OCI-LY7 (cell line): ENCODE data around the gene SLC9A3. TPM values are rescaled to one million over a fixed set of nuclear protein-coding genes. Genes with fewer than 3 reads are reported as not detected.

Experiments used
- BruUV-seq: library from RNA; stranded (reverse); fragments of 400-500 nt; replicated peaks from 2 replicates; lab custom pipeline; 2021; lab: Mats Ljungman, UMichigan
- CTCF ChIA-PET: fragments of 300-600 bp; sonication (Branson Sonifier 250); formaldehyde crosslinking; loops from one replicate; lab custom pipeline; 2022; ENCODE audit warnings: antibody characterized with exemption; ENCODE audit not compliant: unreplicated experiment; lab: Charles Lee
- POLR2A ChIA-PET: fragments of 300-600 bp; sonication (Branson Sonifier 250); formaldehyde crosslinking; loops from one replicate; lab custom pipeline; 2022; ENCODE audit warnings: antibody characterized with exemption; lab: Charles Lee
- DNase-seq: peaks from one replicate; pipeline ENCODE4 v3.0.0-alpha.2; 2015; ENCODE audit warnings: low spot score
- H2AFZ ChIP-seq: fragments of 200-600 bp; sonication (generic), shearing (Covaris generic); 2 replicates; pipeline ENCODE4 v1.6.1; 2014; ENCODE audit warnings: mild to moderate bottlenecking, antibody characterized with exemption, low read length, moderate library complexity
- H3K27ac ChIP-seq: fragments of 200-600 bp; sonication (generic); 2 replicates; pipeline ENCODE4 v1.5.1; 2014; ENCODE audit warnings: mixed run types, low read depth, mild to moderate bottlenecking, moderate library complexity, low read length, inconsistent platforms; ENCODE audit not compliant: poor library complexity, severe bottlenecking
- H3K36me3 ChIP-seq: fragments of 200-600 bp; sonication (generic); 2 replicates; pipeline ENCODE4 v1.6.1; 2014; ENCODE audit warnings: mild to moderate bottlenecking, antibody characterized with exemption, low read length, moderate library complexity, mixed read lengths; ENCODE audit not compliant: insufficient read depth
- H3K4me1 ChIP-seq: fragments of 200-600 bp; sonication (generic); 2 replicates; pipeline ENCODE4 v1.5.1; 2014; ENCODE audit warnings: mild to moderate bottlenecking, low read length; ENCODE audit not compliant: insufficient read depth, poor library complexity, severe bottlenecking
- H3K4me2 ChIP-seq: fragments of 200-600 bp; sonication (generic); 2 replicates; pipeline ENCODE4 v1.6.1; 2014; ENCODE audit warnings: mild to moderate bottlenecking, low read length
- H3K4me3 ChIP-seq: fragments of 200-600 bp; sonication (generic); 2 replicates; pipeline ENCODE4 v1.5.1; 2014; ENCODE audit warnings: mild to moderate bottlenecking, low read depth, low read length; ENCODE audit not compliant: poor library complexity, severe bottlenecking
- H3K79me2 ChIP-seq: fragments of 200-600 bp; sonication (generic); 2 replicates; pipeline ENCODE4 v1.6.1; 2016; ENCODE audit warnings: low read depth, mild to moderate bottlenecking, low read length, moderate library complexity, mixed read lengths; ENCODE audit not compliant: insufficient read depth
- H3K9me2 ChIP-seq: fragments of 200-600 bp; sonication (generic); 2 replicates; pipeline ENCODE4 v1.6.1; 2016; ENCODE audit warnings: mild to moderate bottlenecking, low read length, mixed read lengths; ENCODE audit not compliant: insufficient read depth
- H3K9me3 ChIP-seq: fragments of 200-600 bp; sonication (generic); 2 replicates; pipeline ENCODE4 v1.6.1; 2014; ENCODE audit warnings: mild to moderate bottlenecking, mixed run types, low read length, mixed read lengths
- H4K20me1 ChIP-seq: fragments of 200-600 bp; sonication (generic); 2 replicates; pipeline ENCODE4 v1.6.1; 2014; ENCODE audit warnings: mild to moderate bottlenecking, antibody characterized with exemption, low read length, moderate library complexity, mixed read lengths; ENCODE audit not compliant: insufficient read depth
- CTCF ChIP-seq: fragments of 200-600 bp; sonication (generic); conservative IDR thresholded peaks from 2 replicates; pipeline ENCODE4 v1.5.1; 2014; ENCODE audit warnings: mild to moderate bottlenecking, antibody characterized with exemption, low read length, moderate library complexity, mixed read lengths
- EZH2phosphoT487 ChIP-seq: fragments of 200-600 bp; sonication (generic); IDR thresholded peaks from 2 replicates; pipeline ENCODE4 v1.6.1; 2018; ENCODE audit warnings: low read depth, borderline replicate concordance, mild to moderate bottlenecking, mixed run types, antibody characterized with exemption, low read length, moderate library complexity, mixed read lengths
- intact Hi-C: fragments of 100-400 bp; cut with micrococcal nuclease; formaldehyde crosslinking; loops from one replicate; pipeline ENCODE4 v1.10.0; 2022; ENCODE audit not compliant: unreplicated experiment
- total RNA-seq, 2 experiments: library from RNA; depleted of rRNA in 1 of 2; stranded (reverse); fragments of >200 nt in 1 of 2; shearing (Covaris generic) in 1 of 2; gene quantifications; 2 replicates each; pipeline ENCODE4 v1.2.3, GENCODE V29; 2014 to 2022

The SLC9A3 gene
- total RNA-seq, 2 experiments from 2014 or later = 2.0 to 4.3 TPM

GRCh38 chr5:568809-569208, 44.6 kb upstream of the SLC9A3 start:
- no peaks in the 10 kb centered on the region for H3K4me1 ChIP-seq
- no peak for DNase-seq
- ChIA-PET CTCF (no interaction called here), POLR2A (no interaction called here)
- no peak for TF ChIP-seq EZH2phosphoT487
- TF ChIP-seq CTCF = no peak
- no peaks in the 10 kb centered on the region for H3K9me2 ChIP-seq
- no peaks in the 10 kb centered on the region for H3K79me2 ChIP-seq
- no peak overlapping the region for H3K4me2 ChIP-seq
- H3K36me3 ChIP-seq = no peaks in the 10 kb centered on the region
- H3K9me3 ChIP-seq = no peaks in the 10 kb centered on the region
- intact Hi-C loops = no loop called here
- no TSS peak for BruUV-seq
- no peak overlapping the region for H3K27ac ChIP-seq
- H3K4me3 ChIP-seq = no peak overlapping the region
- H4K20me1 ChIP-seq = no peaks in the 10 kb centered on the region
- no peak overlapping the region for H2AFZ ChIP-seq

- Histone ChIP-seq H3K4me3 (no peak overlapping the region), H4K20me1 (no peaks in the 10 kb centered on the region), H3K4me2 (no peak overlapping the region), H2AFZ (no peak overlapping the region), H3K36me3 (no peaks in the 10 kb centered on the region), H3K79me2 (no peaks in the 10 kb centered on the region), H3K27ac (no peak overlapping the region), H3K4me1 (no peaks in the 10 kb centered on the region), H3K9me3 (no peaks in the 10 kb centered on the region), H3K9me2 (no peaks in the 10 kb centered on the region)
- DNase-seq = no peak
- ChIA-PET POLR2A (no interaction called here), CTCF (no interaction called here)
- no peak for TF ChIP-seq EZH2phosphoT487
- no peak for TF ChIP-seq CTCF
- intact Hi-C loops = no loop called here
- no TSS peak for BruUV-seq
Measured at GRCh38 chr5:568061-568781, 44.0 kb upstream of the SLC9A3 start.

- TF ChIP-seq CTCF (no peak), EZH2phosphoT487 (no peak)
Measured at GRCh38 chr5:567664-568060, 43.4 kb upstream of the SLC9A3 start.

More at GRCh38 chr5:567664-568060, 43.4 kb upstream of the SLC9A3 start:
- no peaks in the 10 kb centered on the region for H4K20me1 ChIP-seq
- no peaks in the 10 kb centered on the region for H3K9me3 ChIP-seq
- no TSS peak for BruUV-seq
- H3K4me3 ChIP-seq = no peak overlapping the region
- intact Hi-C loops = no loop called here
- no peak overlapping the region for H3K27ac ChIP-seq
- no peaks in the 10 kb centered on the region for H3K79me2 ChIP-seq
- no peak overlapping the region for H3K4me2 ChIP-seq
- H3K36me3 ChIP-seq = no peaks in the 10 kb centered on the region
- no peak overlapping the region for H2AFZ ChIP-seq
- CTCF ChIA-PET = no interaction called here
- no peaks in the 10 kb centered on the region for H3K4me1 ChIP-seq
- no peak for DNase-seq
- H3K9me2 ChIP-seq = no peaks in the 10 kb centered on the region
- POLR2A ChIA-PET = no interaction called here
